GM12875 (cell line): ENCODE results near the gene SCYL3.
"Not testable (repeated sequence)": the region's sequence is repeated elsewhere in the genome, so short reads cannot be mapped to it uniquely, and the experiment has no call there.

ENCODE experiments used
- H3K4me3 ChIP-seq: one replicate; pipeline ENCODE4 v1.5.1; 2011; ENCODE audit warnings: low read depth, low read length, control low read depth
- CTCF ChIP-seq: IDR thresholded peaks from 2 replicates; pipeline ENCODE4 v1.5.1; 2011; ENCODE audit warnings: low read depth, mild to moderate bottlenecking, control low read depth, inconsistent platforms, low read length, moderate library complexity, borderline replicate concordance; ENCODE audit not compliant: insufficient read depth

The SCYL3 gene

GRCh38 chr1:169821500-169821899 lies 72.2 kb downstream of the SCYL3 start:
- no peak for TF ChIP-seq CTCF
- H3K4me3 ChIP-seq = no peak overlapping the region

- no peak overlapping the region for H3K4me3 ChIP-seq
- no peak for TF ChIP-seq CTCF
Observed at GRCh38 chr1:169816617-169817016, 77.1 kb downstream of the SCYL3 start.

- no peak overlapping the region for H3K4me3 ChIP-seq
- no peak for TF ChIP-seq CTCF
Observed at GRCh38 chr1:169814265-169814664, 79.4 kb downstream of the SCYL3 start.

GRCh38 chr1:169812131-169812530 lies 81.6 kb downstream of the SCYL3 start:
- TF ChIP-seq CTCF = no peak
- no peak overlapping the region for H3K4me3 ChIP-seq

- not testable (repeated sequence) for H3K4me3 ChIP-seq
Observed at GRCh38 chr1:169811418-169812035, 82.2 kb downstream of the SCYL3 start.

- H3K4me3 ChIP-seq = no peak overlapping the region
- TF ChIP-seq CTCF = 0 out of 2 replicates have a peak, but pooled peaks have one; percentile 12
Observed at GRCh38 chr1:169809370-169810095, 84.2 kb downstream of the SCYL3 start.

- no peak for TF ChIP-seq CTCF
- H3K4me3 ChIP-seq = no peak overlapping the region
Observed at GRCh38 chr1:169804941-169805340, 88.8 kb downstream of the SCYL3 start.
